ENCODE results near the gene ADAMTSL1.
"Not testable (repeated sequence)": the region's sequence is repeated elsewhere in the genome, so short reads cannot be mapped to it uniquely, and the experiment has no call there.

ADAMTSL1 gene

DNA sequence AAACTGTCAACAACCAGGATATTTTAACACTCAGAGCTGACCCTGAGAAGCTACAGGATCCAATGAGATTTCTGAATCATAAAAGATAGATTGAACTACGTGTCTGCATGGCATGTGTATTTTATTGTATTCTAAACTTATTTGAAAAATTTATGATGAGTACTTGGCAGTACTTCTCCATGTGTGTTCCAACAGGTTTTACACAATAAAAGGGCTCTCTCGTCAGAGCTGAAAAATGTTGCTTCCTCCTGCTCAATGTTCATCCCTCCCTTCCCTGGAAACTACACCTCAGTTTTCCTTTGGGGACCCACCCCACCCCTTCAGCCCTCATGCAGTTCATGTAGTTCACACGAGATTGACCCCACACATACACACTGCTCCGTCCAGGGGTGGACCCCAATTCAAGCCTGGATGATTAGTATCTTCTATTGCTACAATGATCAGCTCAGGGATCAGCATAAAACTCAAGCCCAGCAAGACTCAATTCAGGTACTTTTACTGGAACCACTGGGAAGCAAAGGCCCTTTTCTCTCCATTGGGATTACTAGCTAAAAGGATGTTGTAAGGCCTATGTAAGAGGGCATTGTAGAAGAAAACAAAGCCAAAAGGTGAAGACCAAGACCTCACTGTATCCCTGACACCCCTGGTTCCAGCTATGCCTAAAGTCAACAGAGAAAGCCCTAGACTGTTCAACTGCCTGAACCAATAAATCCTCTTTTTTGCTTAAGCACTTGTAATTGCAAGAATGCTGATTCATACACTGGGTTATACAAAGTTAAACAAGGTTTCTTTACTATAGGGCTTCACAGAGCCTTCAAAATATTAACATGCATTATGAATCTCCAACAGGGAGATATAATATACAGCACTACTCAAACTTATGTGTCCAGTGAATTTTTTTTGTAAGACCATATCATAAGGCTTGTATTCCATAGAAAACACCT lies 446.5 kb downstream of the ADAMTSL1 start:
- no peak for DNase-seq

- no peak for DNase-seq
Measured at GRCh38 chr9:18921366-18922075, 447.6 kb downstream of the ADAMTSL1 start.

- DNase-seq: no peak
Measured at GRCh38 chr9:18922161-18922885, 448.4 kb downstream of the ADAMTSL1 start.

DNA sequence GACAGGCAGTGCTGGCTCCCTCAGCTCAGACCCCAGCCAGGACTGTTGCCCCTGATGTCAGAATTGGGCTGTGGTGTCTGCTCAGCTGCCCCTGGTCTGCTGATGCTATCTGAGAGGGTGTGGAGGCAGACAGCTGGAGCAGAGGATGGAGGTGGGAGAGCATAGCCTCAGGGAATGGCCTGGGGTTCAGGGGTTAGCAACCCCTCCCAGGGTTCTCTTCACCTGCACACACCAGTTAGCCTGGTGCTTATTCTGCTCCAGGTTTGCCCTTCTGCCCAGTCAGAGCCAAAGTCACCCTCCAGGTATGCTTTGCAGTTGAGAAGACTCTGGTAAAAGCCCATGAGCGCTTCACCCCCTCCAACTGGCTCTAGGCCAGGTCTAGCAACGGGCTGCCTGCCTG lies 449.2 kb downstream of the ADAMTSL1 start:
- no peak for DNase-seq

GRCh38 chr9:18923671-18924430 lies 449.9 kb downstream of the ADAMTSL1 start:
- no peak for DNase-seq

DNA sequence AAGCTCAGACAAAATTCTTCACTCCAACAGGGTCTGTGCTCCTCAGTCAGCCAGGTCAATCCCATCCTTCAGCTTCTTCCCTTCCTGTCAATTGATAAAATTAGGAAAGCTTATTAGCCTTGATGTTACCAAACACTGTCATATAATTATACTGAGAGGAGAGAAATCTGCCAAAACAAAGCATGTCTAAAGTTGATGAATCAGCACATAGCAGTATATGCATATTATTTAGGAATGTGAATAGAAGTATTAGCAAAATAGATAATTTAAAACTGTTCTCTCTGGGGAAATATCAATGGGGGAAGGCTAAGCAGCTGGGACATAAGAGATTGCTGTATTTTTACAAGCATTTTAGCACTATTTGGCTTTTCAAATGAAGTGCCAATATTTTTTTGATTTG lies 451.9 kb downstream of the ADAMTSL1 start:
- DNase-seq: no peak

GRCh38 chr9:18926513-18926912 lies 452.6 kb downstream of the ADAMTSL1 start:
- no peak for DNase-seq

DNA sequence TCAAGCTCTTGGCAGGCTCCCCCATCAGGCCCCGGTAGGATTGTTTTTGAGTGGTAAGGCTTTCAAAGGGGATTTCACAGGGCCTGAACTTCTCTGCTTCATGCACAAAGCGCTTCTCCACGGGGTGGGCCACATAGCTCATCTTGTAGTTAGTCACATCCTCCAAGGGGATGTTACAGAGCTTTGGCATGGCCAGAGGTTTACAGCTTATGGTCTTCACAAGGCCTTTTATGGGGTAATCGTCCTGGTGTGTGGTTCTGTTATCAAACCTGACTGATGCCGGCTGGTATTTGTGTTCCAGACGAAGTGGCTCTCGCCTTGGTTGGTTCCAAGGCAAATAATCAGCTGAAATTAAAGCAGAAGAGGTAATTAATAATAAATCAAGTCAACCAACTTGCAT lies 454.8 kb downstream of the ADAMTSL1 start:
- no peak for DNase-seq

- not testable (repeated sequence) for DNase-seq
Measured at GRCh38 chr9:18930611-18931010, 456.7 kb downstream of the ADAMTSL1 start.

- DNase-seq: no peak
Measured at GRCh38 chr9:18935541-18935940, 461.6 kb downstream of the ADAMTSL1 start.

GRCh38 chr9:18936094-18936871 lies 462.3 kb downstream of the ADAMTSL1 start:
- no peak for DNase-seq

DNA sequence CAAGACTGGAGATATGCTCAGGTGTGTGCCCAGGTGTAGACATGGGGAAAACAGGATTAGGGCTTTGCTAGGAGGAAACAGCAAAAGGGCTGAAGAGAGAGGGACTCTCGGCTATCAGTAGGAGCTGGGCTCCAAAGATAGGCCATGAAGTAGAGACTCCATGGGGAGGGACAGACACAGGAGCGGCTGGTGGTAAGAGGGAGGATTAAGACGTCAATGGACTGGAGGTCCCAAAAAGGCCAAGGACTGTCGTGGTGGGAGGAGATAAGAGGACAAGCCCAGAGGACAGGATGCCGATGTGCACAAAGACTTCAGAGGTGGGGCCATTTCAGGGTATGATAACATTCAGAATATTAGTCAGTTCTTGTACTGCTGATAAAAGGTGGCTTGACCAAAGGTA lies 466.0 kb downstream of the ADAMTSL1 start:
- no peak for DNase-seq

DNA sequence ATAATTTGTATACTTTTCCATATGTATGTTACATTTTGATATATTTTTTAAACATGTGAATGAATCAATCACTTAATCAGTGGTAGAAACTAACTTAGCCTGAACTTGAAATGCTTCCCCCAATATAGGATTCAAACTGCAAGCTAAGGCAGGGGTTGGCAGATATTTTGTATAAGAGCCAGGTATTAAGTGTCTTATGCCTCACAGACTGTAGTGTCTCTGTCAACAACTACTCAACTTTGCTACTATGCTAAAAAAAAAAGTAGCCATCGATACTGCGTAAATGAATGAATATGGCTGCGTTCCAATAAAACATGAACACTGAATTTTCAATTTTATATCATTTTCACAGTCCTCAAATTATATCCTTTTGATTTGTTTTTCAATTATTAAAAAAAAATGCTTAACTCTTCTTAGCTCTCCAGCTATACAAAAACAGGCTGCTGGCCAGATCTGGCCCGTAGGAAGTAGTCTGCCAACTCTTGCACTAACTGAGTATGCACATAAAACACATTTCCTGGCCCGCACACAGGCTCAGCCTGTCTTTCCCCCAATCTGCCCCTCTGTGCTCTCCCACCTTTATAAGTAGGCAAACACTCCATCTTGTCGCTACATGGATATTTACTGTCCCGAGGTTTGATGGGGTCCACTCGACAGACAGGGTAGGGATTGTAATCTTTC lies 467.2 kb downstream of the ADAMTSL1 start:
- no peak for DNase-seq

DNA sequence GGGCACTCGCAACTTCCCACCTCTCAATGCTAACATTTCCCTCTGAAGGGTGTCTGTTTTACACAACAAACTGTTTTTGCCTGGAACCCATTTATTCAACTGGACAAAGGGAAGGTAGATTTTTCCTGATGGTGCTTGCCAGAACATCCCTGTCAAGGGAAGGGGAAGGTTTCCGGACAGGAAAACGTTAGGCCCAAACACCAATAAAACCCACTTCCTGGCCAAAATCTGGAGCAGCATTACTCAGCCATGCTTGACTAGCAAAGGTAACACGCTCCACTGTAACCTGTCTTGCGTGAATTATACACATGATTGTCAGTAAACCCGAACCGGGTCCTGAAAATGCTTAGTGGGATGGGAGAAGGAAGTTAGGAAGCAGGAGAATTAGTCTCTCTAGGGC lies 468.8 kb downstream of the ADAMTSL1 start:
- no peak for DNase-seq

DNA sequence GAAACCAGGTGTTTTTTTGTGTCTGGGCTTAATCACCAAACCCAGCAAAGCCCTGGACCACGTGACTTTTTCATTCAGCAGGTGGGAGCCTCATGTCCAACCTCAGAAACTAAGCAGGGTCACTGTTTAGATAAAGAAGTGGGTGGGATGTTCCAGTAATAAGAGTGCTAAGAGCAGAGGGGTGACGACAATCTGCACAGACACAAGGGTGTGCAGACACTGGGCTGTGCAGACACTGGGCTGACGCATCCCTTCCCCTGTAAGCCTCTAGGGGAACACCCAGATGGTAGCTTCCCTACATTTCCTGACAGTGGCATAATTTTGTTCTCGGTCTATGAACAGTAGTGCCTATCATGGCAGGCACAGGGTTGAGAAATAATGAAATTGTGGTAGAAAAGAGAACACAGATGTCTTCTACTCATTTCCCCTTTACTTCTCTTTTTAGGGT lies 474.0 kb downstream of the ADAMTSL1 start:
- DNase-seq: no peak

DNA sequence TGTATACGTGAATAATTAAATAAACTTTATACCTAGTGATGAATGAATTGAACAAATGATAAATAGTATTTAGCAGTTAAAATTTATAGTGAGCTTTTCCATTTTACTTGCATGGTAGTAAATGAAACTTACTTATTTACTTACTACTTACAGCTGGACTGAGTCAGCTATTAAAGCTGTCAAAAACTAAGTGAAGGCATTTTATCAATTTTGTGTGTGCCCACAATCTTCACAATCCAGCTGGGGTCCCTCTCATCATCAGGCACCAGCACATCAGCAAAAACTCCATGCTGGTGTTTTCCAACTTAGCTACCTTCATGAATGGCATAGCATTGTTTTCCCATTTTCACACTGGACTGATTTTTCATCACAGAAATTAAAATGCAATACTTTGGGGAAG lies 478.0 kb downstream of the ADAMTSL1 start:
- no peak for DNase-seq

GRCh38 chr9:18955626-18956025 lies 481.7 kb downstream of the ADAMTSL1 start:
- DNase-seq: no peak
